Hepatocyte (in vitro differentiated cells): ENCODE results near the gene CYP2F1. TPM values are rescaled to one million over a fixed set of nuclear protein-coding genes. Genes with fewer than 3 reads are reported as not detected.
A peak's percentile ranks its signal among the peaks of the same experiment; 100 is the strongest.
"Not testable (repeated sequence)": the region's sequence is repeated elsewhere in the genome, so short reads cannot be mapped to it uniquely, and the experiment has no call there.

Experiments used
- DNase-seq: peaks from one replicate; pipeline ENCODE4 v3.0.0-alpha.2; 2016; ENCODE audit warnings: low spot score
- H2AFZ ChIP-seq: fragments of 200-600 bp; sonication (generic); 2 replicates; pipeline ENCODE4 v1.6.0; 2016; ENCODE audit warnings: antibody characterized with exemption, mild to moderate bottlenecking
- H3K27ac ChIP-seq: fragments of 200-600 bp; sonication (generic); 2 replicates; pipeline ENCODE4 v1.5.1; 2016; ENCODE audit warnings: mild to moderate bottlenecking
- H3K27me3 ChIP-seq: fragments of 200-600 bp; sonication (generic); 2 replicates; pipeline ENCODE4 v1.6.1; 2016
- H3K36me3 ChIP-seq: fragments of 200-600 bp; sonication (generic); replicated peaks from 2 replicates; pipeline ENCODE4 v1.5.1; 2016; ENCODE audit warnings: low read depth; ENCODE audit not compliant: insufficient read depth
- H3K4me1 ChIP-seq: fragments of 200-600 bp; sonication (generic); 2 replicates; pipeline ENCODE4 v1.5.1; 2016; ENCODE audit warnings: mild to moderate bottlenecking, moderate library complexity; ENCODE audit not compliant: insufficient read depth
- H3K4me2 ChIP-seq: fragments of 200-600 bp; sonication (generic); 2 replicates; pipeline ENCODE4 v1.6.0; 2016
- H3K4me3 ChIP-seq: fragments of 200-600 bp; sonication (generic); 2 replicates; pipeline ENCODE4 v1.5.1; 2016; ENCODE audit warnings: mild to moderate bottlenecking
- H3K79me2 ChIP-seq: fragments of 200-600 bp; sonication (generic); 2 replicates; pipeline ENCODE4 v1.6.0; 2017; ENCODE audit warnings: mild to moderate bottlenecking
- H3K9me2 ChIP-seq: fragments of 200-600 bp; sonication (generic); replicated peaks from 2 replicates; pipeline ENCODE4 v1.6.0; 2017; ENCODE audit warnings: mild to moderate bottlenecking; ENCODE audit not compliant: insufficient read depth
- H3K9me3 ChIP-seq: fragments of 200-600 bp; sonication (generic); 2 replicates; pipeline ENCODE4 v1.5.1; 2016; ENCODE audit warnings: low read depth, mild to moderate bottlenecking
- H4K20me1 ChIP-seq: fragments of 200-600 bp; sonication (generic); 2 replicates; pipeline ENCODE4 v1.6.0; 2016; ENCODE audit warnings: mild to moderate bottlenecking; ENCODE audit not compliant: insufficient read depth, poor library complexity, severe bottlenecking
- EZH2 ChIP-seq: fragments of 200-600 bp; sonication (generic); IDR thresholded peaks from 2 replicates; pipeline ENCODE4 v1.6.1; 2016; ENCODE audit warnings: antibody characterized with exemption, mild to moderate bottlenecking, borderline replicate concordance
- EZH2phosphoT487 ChIP-seq: fragments of 200-600 bp; sonication (generic); IDR thresholded peaks from one replicate; pipeline ENCODE4 v1.6.1; 2018; ENCODE audit warnings: antibody characterized with exemption, mild to moderate bottlenecking, low read depth, moderate library complexity; ENCODE audit not compliant: unreplicated experiment, severe bottlenecking
- WGBS: methylation state at CpG from one replicate; pipeline ENCODE4 v1.1.6; 2016; ENCODE audit warnings: low lambda C conversion rate; ENCODE audit errors: missing lambda C conversion rate; 5-methylcytosine and 5-hydroxymethylcytosine counted together
- polyA plus RNA-seq: library from polyadenylated mRNA; unstranded; fragments of >200 nt; fragmentation: Nextera tagmentation; extraction: Ambion mirVana; gene quantifications from 2 replicates; pipeline ENCODE4 v1.2.1, GENCODE V29; 2016
- total RNA-seq: library from RNA; depleted of rRNA; stranded (reverse); fragments of >200 nt; gene quantifications from 2 replicates; pipeline ENCODE4 v1.2.3, GENCODE V29; 2014
- TF ChIP-seq, protein P1 (sequence below): fragments of 200-600 bp; sonication (generic); IDR thresholded peaks from 2 replicates; pipeline ENCODE4 v1.5.1; 2016; ENCODE audit warnings: antibody characterized with exemption, mild to moderate bottlenecking; ENCODE audit not compliant: poor library complexity

CYP2F1 gene
- total and polyA plus RNA-seq, 2 experiments from 2014 or later, result not detected

DNA sequence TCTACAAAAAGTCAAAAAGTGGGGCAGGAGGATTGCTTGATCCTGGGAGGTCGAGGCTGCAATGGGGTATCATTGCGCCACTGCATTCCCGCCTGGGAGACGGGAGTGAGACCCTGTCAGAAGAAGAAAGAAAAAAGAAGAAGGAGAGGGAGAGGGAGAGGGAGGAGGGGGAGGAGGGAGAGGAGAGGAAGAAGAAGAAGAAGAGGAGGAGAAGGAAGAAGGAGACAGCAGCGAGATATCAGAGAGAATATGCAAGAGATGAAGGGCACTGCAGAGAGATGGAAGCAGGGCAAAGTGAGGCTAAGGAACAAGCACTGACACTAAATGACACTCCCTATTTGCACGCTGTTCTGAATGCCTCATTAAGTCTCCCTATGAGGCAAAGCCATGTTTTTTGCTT lies 14.5 kb downstream of the CYP2F1 start:
- 79% methylated on average over 6 of the region's 6 CpGs for WGBS
- Histone ChIP-seq H3K27me3 (no peaks in the 10 kb centered on the region), H3K4me3 (no peak overlapping the region)

DNA sequence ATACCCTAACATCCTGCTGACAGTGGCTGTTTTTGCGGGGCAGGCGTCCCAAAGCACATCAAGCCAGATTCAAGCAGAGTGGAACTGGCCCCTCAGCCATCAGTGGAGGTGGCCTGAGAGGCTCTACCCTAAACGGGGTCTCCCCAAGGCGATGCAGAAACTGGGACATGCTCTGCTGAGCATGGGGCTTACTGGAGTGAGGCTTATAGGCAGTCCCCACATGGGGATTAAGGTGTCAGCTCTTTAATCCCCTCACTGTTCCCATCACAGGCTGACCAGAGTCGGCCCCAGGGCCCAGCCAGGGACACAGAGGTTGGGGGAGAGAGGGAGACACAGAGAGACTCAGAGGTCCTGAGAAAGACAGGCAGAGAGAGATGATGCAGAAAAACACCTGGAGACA lies 17.0 kb downstream of the CYP2F1 start:
- Histone ChIP-seq H4K20me1 (no peaks in the 10 kb centered on the region), H3K27me3 (no peaks in the 10 kb centered on the region), H2AFZ (no peak overlapping the region), H3K4me3 (no peak overlapping the region), H3K9me2 (no peaks in the 10 kb centered on the region), H3K79me2 (no peaks in the 10 kb centered on the region), H3K9me3 (no peaks in the 10 kb centered on the region), H3K4me1 (no peaks in the 10 kb centered on the region), H3K4me2 (no peak overlapping the region), H3K36me3 (no peaks in the 10 kb centered on the region), H3K27ac (no peak overlapping the region)
- DNase-seq, result no peak
- TF ChIP-seq EZH2phosphoT487 (no peak), EZH2 (no peak)
- TF ChIP-seq, protein P1, sequence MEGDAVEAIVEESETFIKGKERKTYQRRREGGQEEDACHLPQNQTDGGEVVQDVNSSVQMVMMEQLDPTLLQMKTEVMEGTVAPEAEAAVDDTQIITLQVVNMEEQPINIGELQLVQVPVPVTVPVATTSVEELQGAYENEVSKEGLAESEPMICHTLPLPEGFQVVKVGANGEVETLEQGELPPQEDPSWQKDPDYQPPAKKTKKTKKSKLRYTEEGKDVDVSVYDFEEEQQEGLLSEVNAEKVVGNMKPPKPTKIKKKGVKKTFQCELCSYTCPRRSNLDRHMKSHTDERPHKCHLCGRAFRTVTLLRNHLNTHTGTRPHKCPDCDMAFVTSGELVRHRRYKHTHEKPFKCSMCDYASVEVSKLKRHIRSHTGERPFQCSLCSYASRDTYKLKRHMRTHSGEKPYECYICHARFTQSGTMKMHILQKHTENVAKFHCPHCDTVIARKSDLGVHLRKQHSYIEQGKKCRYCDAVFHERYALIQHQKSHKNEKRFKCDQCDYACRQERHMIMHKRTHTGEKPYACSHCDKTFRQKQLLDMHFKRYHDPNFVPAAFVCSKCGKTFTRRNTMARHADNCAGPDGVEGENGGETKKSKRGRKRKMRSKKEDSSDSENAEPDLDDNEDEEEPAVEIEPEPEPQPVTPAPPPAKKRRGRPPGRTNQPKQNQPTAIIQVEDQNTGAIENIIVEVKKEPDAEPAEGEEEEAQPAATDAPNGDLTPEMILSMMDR, result no peak
- 73% methylated on average over 5 of the region's 5 CpGs for WGBS

More for the DNA sequence above, 14.5 kb downstream of the CYP2F1 start:
- TF ChIP-seq, protein P1, result no peak
- TF ChIP-seq EZH2, result no peak
- no peak for TF ChIP-seq EZH2phosphoT487
- Histone ChIP-seq H3K9me2 (no peaks in the 10 kb centered on the region), H4K20me1 (no peaks in the 10 kb centered on the region), H2AFZ (no peak overlapping the region), H3K9me3 (no peaks in the 10 kb centered on the region), H3K79me2 (no peaks in the 10 kb centered on the region), H3K27ac (no peak overlapping the region), H3K4me2 (no peak overlapping the region), H3K4me1 (no peaks in the 10 kb centered on the region), H3K36me3 (no peaks in the 10 kb centered on the region)
- no peak for DNase-seq

DNA sequence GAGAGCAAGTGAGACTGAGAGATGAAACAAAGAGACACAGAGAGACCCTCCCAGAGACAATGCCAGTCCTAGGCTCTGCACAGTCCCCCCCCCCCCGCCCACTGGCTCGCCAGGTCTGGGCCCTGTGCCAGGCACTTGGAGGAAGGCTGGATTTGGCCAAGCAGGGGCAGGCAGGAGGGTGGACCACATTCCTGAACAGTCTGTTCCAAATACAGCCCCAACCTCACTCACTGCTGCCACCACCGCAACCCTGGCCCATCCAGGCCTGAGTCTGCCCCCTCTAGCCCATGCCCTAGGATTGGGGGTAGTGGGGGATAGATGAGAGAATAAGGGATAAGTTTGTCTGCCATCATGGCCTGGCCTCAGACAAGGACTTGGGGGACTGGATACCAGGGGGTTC lies 19.0 kb downstream of the CYP2F1 start:
- no peak for DNase-seq
- Histone ChIP-seq H4K20me1 (no peaks in the 10 kb centered on the region), H3K4me1 (no peaks in the 10 kb centered on the region), H3K4me3 (no peak overlapping the region), H3K4me2 (no peak overlapping the region), H3K9me2 (no peaks in the 10 kb centered on the region), H3K79me2 (no peaks in the 10 kb centered on the region), H2AFZ (no peak overlapping the region), H3K36me3 (no peaks in the 10 kb centered on the region), H3K9me3 (no peaks in the 10 kb centered on the region), H3K27me3 (no peaks in the 10 kb centered on the region), H3K27ac (no peak overlapping the region)
- no peak for TF ChIP-seq EZH2
- TF ChIP-seq EZH2phosphoT487, result no peak
- TF ChIP-seq, protein P1, result no peak
- WGBS, result 79% methylated on average over 3 of the region's 3 CpGs

DNA sequence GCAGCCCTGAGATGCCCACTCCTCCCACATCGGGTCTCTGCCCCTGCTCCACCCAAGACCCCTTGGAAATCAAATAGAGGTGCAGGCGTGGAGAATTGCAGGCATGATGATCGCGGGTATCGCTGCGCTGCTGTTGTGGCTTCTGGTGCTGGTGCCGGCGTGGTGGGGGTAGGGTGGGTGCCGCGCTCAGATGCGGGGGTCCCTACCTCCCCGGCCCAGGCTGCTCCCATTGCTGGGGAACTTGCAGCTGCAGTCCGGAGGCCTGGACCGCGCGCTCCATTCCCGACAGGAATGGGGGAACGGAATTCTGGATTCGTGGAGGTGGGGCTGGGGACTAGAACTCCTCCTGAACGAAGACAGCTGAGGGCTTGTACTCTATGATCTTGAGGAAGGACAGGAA lies 20.4 kb downstream of the CYP2F1 start:
- Histone ChIP-seq H3K4me2 (no peak overlapping the region), H4K20me1 (no peaks in the 10 kb centered on the region), H3K9me3 (no peaks in the 10 kb centered on the region), H3K36me3 (no peaks in the 10 kb centered on the region), H3K27me3 (no peaks in the 10 kb centered on the region), H3K9me2 (no peaks in the 10 kb centered on the region), H2AFZ (no peak overlapping the region), H3K4me1 (no peaks in the 10 kb centered on the region), H3K79me2 (no peaks in the 10 kb centered on the region), H3K27ac (no peak overlapping the region), H3K4me3 (no peak overlapping the region)
- no peak for TF ChIP-seq EZH2
- TF ChIP-seq, protein P1, result no peak
- TF ChIP-seq EZH2phosphoT487, result no peak
- WGBS, result 92% methylated on average over 14 of the region's 20 CpGs
- no peak for DNase-seq

DNA sequence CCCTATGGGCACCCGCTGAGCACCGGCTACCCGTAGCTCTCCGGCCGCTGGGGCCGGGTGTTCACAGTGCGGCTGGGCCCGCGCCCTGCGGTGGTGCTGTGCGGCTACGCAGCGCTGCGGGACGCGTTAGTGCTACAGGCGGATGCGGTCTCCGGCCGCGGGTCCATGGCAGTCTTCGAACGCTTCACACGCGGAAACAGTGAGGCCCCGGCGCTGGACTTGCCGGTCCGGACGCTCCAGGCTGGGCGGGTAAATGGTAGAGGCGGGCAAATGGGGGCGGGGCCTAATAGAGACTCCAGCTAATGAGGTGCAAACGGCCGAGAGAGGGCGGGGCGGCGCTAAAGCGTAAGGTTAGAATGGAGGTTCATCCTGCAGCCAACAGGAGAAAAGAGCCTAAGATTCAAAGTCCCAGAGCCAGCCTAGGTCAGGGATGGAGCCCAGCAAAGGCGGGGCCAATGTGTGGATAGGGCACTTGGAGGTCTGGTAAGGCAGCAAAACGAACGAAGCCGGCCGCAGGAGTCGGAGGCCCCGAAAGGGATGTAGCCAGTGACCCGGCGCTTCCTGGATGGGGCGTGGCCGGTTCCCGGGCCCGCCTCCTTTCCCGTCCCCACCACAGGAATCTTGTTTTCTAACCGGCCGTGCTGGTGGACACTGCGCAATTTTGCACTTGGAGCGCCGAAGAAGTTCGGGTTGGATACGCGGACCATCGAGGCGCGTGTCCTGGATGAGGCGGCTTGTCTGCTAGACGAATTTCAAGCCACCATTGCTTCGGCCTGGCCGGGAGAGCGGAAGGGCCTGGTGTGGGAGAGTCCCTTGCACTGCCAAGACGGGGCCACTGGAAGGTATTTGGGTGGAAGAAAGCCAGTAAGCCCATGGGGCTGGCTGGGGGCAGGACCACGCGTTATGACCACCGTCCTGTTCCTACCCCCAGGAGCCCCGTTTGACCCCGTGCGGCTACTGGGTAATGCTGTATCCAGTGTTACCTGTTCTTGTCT lies 21.5 kb downstream of the CYP2F1 start:
- WGBS, result 18% methylated on average over 53 of the region's 76 CpGs
- not testable (repeated sequence) for H3K4me3 ChIP-seq, H3K4me1 ChIP-seq, H3K79me2 ChIP-seq, H3K9me2 ChIP-seq, H4K20me1 ChIP-seq, H3K27me3 ChIP-seq, H3K36me3 ChIP-seq, H3K9me3 ChIP-seq
- Histone ChIP-seq H3K4me2 (peak overlapping the region; percentile 62), H3K27ac (peak overlapping the region; percentile 53), H2AFZ (peak overlapping the region; percentile 49)
- DNase-seq, result peak; percentile 81
